Hepatocyte (in vitro differentiated cells): ENCODE data around the gene APOB.

Experiments
- EZH2phosphoT487 ChIP-seq: fragments of 200-600 bp; sonication (generic); IDR thresholded peaks from one replicate; pipeline ENCODE4 v1.6.1; 2018; ENCODE audit warnings: antibody characterized with exemption, mild to moderate bottlenecking, low read depth, moderate library complexity; ENCODE audit not compliant: unreplicated experiment, severe bottlenecking
- TF ChIP-seq, protein P1 (sequence below): fragments of 200-600 bp; sonication (generic); IDR thresholded peaks from 2 replicates; pipeline ENCODE4 v1.5.1; 2016; ENCODE audit warnings: antibody characterized with exemption, mild to moderate bottlenecking; ENCODE audit not compliant: poor library complexity

DNA sequence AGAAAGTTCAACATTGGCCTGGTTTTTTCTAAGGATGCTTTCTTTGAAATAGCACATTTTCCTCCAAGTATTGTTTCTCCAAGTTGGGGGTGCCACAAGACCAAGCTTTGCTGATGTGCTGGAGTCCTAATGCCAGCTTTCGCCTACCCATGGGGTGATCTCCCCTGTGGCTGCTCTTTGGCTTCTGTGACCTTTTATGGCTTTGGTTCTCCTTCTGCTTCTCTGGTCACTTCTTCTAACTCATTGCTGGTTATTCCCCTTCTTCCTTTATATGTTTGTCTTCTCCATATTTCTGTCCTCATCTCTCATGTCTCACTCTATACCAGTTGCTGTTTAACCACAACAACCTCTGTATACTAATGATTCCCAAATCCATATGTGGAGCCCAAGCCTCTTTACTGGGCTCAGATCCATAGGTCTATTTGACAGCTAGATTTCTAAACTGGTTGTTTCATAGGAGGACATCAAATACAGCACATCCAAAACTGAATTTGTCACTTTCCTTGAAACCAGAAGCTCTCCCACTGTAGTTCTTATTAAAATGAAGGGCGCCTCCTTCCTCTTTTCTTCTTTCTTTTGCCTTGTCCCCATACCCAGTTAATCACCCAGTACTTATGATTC, 23.1 kb downstream of the APOB start:
- TF ChIP-seq, protein P1, sequence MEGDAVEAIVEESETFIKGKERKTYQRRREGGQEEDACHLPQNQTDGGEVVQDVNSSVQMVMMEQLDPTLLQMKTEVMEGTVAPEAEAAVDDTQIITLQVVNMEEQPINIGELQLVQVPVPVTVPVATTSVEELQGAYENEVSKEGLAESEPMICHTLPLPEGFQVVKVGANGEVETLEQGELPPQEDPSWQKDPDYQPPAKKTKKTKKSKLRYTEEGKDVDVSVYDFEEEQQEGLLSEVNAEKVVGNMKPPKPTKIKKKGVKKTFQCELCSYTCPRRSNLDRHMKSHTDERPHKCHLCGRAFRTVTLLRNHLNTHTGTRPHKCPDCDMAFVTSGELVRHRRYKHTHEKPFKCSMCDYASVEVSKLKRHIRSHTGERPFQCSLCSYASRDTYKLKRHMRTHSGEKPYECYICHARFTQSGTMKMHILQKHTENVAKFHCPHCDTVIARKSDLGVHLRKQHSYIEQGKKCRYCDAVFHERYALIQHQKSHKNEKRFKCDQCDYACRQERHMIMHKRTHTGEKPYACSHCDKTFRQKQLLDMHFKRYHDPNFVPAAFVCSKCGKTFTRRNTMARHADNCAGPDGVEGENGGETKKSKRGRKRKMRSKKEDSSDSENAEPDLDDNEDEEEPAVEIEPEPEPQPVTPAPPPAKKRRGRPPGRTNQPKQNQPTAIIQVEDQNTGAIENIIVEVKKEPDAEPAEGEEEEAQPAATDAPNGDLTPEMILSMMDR: no peak
- no peak for TF ChIP-seq EZH2phosphoT487
